Activated T-cell treated with anti-CD3 and anti-CD28 coated beads, Interleukin-2, amount 50 U/mL, for 24 hours (primary cell): ENCODE measurements around the gene SASH1.
A peak's percentile ranks its signal among the peaks of the same experiment; 100 is the strongest.

Experiments
- DNase-seq: peaks from one replicate; pipeline ENCODE4 v3.0.0-alpha.2; 2020
- H3K27ac Mint-ChIP-seq: 2 replicates; pipeline ENCODE4 v1.8.0; 2020; ENCODE audit warnings: mild to moderate bottlenecking, mixed read lengths
- H3K27me3 Mint-ChIP-seq: 2 replicates; pipeline ENCODE4 v1.8.0; 2020; ENCODE audit warnings: mixed read lengths
- H3K36me3 Mint-ChIP-seq: 2 replicates; pipeline ENCODE4 v1.8.0; 2020; ENCODE audit warnings: low read depth, mixed read lengths
- H3K4me1 Mint-ChIP-seq: 2 replicates; pipeline ENCODE4 v1.8.0; 2020; ENCODE audit warnings: low read depth, mixed read lengths
- H3K4me3 Mint-ChIP-seq: 2 replicates; pipeline ENCODE4 v1.8.0; 2020; ENCODE audit warnings: mild to moderate bottlenecking, moderate library complexity, mixed read lengths
- H3K9me3 Mint-ChIP-seq: 2 replicates; pipeline ENCODE4 v1.8.0; 2020; ENCODE audit warnings: mixed read lengths

The SASH1 gene

DNA sequence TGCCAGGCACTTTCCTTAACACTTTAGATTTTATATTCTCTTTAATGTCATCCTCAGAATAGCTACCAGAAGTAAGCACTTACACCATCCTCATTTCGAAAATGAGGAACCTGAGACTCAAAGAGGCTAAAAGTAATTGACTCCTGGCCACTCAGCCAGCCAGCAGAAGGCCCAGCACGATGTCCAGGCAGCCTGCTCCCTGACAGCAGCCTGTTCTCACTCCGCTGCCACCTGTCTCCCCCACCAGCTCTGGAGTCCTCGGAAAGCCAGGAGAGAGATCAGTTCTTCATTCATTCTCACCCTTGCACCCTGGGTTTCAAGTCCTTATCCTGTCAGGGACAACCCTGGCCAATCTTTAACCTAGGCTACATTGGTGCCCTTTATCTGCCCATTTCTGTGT lies 174.0 kb downstream of the SASH1 start:
- Mint-ChIP-seq H3K36me3 (no peaks in the 10 kb centered on the region), H3K4me1 (peaks cover 7% of the 10 kb centered on the region), H3K27ac (no peak overlapping the region), H3K4me3 (no peak overlapping the region), H3K27me3 (peaks cover 26% of the 10 kb centered on the region), H3K9me3 (no peaks in the 10 kb centered on the region)
- DNase-seq = no peak

DNA sequence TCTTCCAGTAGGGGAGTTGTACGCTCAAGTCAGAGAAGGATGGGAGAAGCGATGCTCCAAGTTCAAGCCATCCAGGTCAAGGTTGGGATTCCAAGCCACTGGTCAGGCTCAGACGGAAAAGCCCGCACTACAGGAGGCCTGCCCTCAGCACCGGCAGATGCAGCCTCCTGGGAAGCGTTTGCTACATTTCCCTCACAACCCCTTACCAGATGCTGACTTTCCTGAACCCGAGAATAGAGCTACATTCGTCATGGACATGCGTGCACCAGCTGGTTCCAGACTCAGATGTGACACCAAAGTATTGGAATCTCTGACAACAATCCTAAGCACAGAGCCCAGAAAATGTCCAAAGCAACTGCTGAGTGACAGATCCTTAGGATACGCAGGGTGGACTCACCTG lies 174.8 kb downstream of the SASH1 start:
- Mint-ChIP-seq H3K27ac (no peak overlapping the region), H3K9me3 (no peaks in the 10 kb centered on the region), H3K36me3 (no peaks in the 10 kb centered on the region), H3K4me1 (peaks cover 12% of the 10 kb centered on the region), H3K27me3 (peaks cover 24% of the 10 kb centered on the region), H3K4me3 (no peak overlapping the region)
- DNase-seq = no peak

DNA sequence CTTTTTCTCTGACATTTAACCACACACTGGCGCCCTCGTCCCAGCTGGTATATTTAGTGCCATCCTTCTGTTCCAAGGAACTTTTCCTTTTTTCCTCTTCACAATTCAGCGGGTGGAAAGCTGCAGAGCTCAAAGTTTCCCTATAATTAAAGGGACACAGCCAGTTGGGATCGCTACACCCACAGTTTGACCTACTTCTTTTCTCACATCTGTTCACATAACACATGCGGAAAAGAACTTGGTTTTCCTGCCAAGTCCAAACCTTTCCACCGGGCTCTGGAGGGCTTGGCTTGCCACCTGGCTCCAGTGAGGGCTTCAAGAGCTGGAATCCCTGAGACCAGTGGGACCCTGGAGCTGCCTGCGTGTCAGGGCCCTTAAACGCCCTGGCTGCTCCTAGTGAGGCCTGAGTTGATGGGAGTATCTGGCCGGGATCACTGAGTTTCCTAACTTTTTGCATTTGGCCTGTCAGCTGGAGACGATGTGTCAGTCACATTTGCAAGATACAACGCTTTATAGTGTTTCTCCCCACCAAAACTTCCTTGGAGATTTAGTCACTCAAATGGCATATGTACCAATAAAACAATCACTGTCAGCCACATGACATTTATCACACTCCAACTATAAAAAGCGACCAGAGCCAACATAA lies 176.0 kb downstream of the SASH1 start:
- H3K36me3 Mint-ChIP-seq = no peaks in the 10 kb centered on the region
- H3K4me1 Mint-ChIP-seq = peaks cover 15% of the 10 kb centered on the region
- no peak overlapping the region for H3K27ac Mint-ChIP-seq
- no peak overlapping the region for H3K4me3 Mint-ChIP-seq
- H3K9me3 Mint-ChIP-seq = no peaks in the 10 kb centered on the region
- H3K27me3 Mint-ChIP-seq = peaks cover 16% of the 10 kb centered on the region
- DNase-seq = no peak

DNA sequence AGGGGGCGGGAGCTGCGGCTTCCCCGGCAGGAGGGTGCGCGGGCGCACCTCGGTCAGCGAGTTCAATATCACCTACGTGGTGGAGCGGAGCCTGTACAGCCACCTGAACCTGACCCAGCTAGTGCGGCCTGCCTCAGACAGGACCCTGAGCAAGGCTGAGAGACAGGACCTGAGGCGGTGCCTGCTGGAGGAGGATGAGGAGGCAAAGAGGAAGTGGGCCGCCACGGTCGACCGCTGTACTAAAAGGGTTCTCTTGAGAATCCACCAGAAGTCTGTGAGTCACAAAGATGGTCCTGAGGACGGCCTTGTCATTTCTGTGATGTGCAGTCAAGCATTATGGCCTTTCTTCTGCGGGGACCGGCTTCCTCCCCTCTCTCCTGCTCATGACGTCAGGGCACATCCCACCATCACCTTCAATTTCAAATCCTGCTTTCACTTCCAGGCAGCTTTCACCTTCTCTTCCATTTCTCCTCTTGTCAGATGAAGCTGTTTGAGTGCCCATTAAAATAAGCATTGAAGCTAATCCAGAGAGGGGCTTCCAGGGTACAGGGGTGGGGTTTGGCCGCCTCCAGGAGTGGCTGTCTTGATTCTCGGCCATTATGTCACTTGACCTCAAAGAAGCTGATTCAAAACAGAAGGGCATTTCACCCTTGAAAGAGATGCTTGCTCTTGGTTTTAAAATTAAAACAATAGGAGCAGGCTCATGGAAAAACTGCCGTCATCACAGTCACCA lies 177.6 kb downstream of the SASH1 start:
- H3K27ac Mint-ChIP-seq = no peak overlapping the region
- peaks cover 24% of the 10 kb centered on the region for H3K4me1 Mint-ChIP-seq
- no peaks in the 10 kb centered on the region for H3K9me3 Mint-ChIP-seq
- no peak overlapping the region for H3K4me3 Mint-ChIP-seq
- no peak for DNase-seq
- H3K27me3 Mint-ChIP-seq = peaks cover 9% of the 10 kb centered on the region
- H3K36me3 Mint-ChIP-seq = no peaks in the 10 kb centered on the region

DNA sequence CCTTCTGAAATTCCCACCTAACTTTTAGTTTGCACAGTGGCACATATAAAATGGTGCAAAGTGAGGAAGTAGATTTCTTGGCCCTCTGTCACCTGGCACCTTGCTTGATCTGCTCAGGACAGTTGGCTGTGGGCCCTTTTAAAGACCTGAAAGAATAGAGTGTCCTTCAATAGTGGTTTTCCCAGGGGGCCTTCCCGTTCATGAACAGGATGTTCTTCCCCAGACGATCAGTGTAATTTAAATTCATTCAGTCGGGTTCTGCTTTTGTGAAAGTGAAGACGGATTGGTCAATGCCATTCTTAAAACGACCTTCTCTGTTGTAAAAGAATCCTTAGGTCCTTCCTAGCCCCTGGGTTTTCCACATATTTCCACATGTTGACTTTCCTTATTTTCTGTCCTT lies 178.5 kb downstream of the SASH1 start:
- no peaks in the 10 kb centered on the region for H3K9me3 Mint-ChIP-seq
- H3K4me3 Mint-ChIP-seq = no peak overlapping the region
- H3K36me3 Mint-ChIP-seq = no peaks in the 10 kb centered on the region
- DNase-seq = no peak
- H3K27ac Mint-ChIP-seq = peak overlapping the region; percentile 62
- peaks cover 9% of the 10 kb centered on the region for H3K27me3 Mint-ChIP-seq
- peaks cover 28% of the 10 kb centered on the region for H3K4me1 Mint-ChIP-seq

DNA sequence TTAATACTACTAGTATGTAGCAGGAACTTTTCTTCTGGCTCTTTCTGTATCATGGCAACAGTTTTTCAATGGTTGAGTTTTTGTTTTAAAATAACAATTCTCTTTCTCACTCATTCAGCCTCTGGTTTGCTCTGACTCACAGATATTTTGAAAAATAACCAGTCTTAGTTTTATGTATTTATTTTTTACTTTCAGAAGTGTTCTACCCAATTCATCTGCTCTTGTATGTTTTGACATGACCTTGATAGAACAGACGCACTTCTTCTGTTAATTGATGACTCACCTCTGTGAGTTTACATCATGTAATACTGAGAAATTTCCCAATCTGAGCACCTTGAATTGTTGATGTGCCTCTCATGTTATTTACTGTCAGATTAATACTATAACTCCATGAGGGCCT lies 178.9 kb downstream of the SASH1 start:
- Mint-ChIP-seq H3K4me3 (no peak overlapping the region), H3K36me3 (no peaks in the 10 kb centered on the region), H3K9me3 (no peaks in the 10 kb centered on the region), H3K4me1 (peaks cover 28% of the 10 kb centered on the region), H3K27ac (peak overlapping the region; percentile 62), H3K27me3 (peaks cover 9% of the 10 kb centered on the region)
- DNase-seq = no peak

DNA sequence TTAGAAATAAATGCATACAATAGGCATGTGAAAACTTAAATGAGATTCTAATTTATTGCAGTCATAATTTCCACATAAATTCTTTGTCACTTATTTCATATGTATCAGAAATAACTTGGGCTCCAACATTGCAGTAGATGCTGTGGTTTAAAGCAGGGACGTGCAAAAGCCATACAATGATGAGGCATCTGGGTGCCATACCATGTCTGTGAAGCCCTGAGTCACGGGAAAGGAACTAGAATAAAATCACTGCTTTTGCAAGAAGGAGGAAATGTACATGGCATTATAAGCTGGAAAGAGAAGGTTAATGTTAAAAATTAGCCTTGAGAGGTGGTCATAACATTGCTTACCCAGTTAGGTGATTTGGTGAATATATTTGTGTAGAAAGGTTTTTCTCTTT lies 180.4 kb downstream of the SASH1 start:
- H3K27me3 Mint-ChIP-seq = peaks cover 3% of the 10 kb centered on the region
- no peaks in the 10 kb centered on the region for H3K9me3 Mint-ChIP-seq
- no peak overlapping the region for H3K27ac Mint-ChIP-seq
- DNase-seq = no peak
- H3K36me3 Mint-ChIP-seq = no peaks in the 10 kb centered on the region
- H3K4me1 Mint-ChIP-seq = peaks cover 28% of the 10 kb centered on the region
- H3K4me3 Mint-ChIP-seq = no peak overlapping the region

DNA sequence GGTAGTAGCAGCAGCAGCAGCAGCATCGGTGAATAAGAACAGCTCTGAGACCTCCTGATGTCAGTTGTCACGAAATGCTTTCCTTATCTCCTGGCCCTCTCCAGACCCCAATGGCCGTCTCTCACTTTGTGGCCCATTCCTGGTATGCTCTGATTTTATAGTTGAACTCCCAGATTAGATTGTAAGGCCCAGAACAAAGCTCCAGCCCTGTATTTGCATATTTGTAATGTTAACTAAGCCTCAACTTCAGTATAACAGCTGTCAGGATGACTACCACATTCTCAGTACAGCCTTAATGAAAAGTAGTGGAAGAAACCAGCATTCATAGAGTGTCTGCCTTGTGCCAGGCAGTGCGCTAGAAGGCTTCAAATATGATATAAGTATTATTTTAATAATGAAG lies 180.9 kb downstream of the SASH1 start:
- DNase-seq = no peak

DNA sequence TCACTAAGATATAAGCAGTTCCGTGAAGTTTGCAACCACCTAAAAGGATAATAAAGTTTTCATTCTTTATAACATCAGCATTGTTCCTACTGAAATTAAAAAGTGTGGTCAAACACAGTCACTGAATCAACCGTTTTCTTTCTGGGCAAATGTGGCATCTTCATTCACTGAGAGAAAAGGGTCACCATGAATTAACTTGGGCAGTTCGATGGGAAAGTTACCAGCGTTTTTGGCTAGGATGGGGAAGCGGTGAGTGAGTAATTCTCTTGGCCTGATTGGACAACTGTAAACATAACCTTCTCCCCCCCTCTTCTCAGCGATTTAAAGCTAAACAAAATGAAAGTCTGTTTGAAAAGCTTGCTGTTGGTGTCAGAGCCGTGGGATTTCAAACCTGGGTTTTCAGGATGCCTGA lies 181.8 kb downstream of the SASH1 start:
- H3K27ac Mint-ChIP-seq = peak overlapping the region; percentile 87
- H3K4me3 Mint-ChIP-seq = peak overlapping the region; percentile 28
- H3K4me1 Mint-ChIP-seq = peaks cover 28% of the 10 kb centered on the region
- H3K27me3 Mint-ChIP-seq = peaks cover 3% of the 10 kb centered on the region
- no peak for DNase-seq
- H3K9me3 Mint-ChIP-seq = no peaks in the 10 kb centered on the region
- H3K36me3 Mint-ChIP-seq = no peaks in the 10 kb centered on the region

More for the DNA sequence above, 180.9 kb downstream of the SASH1 start:
- Mint-ChIP-seq H3K27me3 (peaks cover 3% of the 10 kb centered on the region), H3K9me3 (no peaks in the 10 kb centered on the region), H3K36me3 (no peaks in the 10 kb centered on the region), H3K4me1 (peaks cover 28% of the 10 kb centered on the region), H3K4me3 (no peak overlapping the region), H3K27ac (no peak overlapping the region)

DNA sequence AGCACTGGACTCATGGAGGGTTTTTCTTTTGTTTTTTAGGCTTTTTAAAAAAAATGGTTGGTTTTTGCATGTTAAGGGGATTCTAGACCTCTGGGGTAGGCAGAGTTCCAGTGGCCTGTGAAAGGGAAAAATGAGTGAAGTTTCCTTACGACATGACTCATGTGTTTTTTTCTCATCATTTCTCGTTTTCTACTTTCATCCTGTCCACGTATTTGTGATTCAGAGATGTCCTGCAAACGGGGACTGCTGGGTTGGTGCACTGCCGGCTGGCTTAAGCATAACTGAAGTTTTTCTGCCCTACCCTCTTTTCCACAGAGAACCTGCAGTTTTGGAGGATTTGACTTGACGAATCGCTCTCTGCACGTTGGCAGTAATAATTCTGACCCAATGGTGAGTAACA lies 182.3 kb downstream of the SASH1 start:
- H3K4me3 Mint-ChIP-seq = peak overlapping the region; percentile 28
- no peaks in the 10 kb centered on the region for H3K9me3 Mint-ChIP-seq
- H3K36me3 Mint-ChIP-seq = no peaks in the 10 kb centered on the region
- H3K27me3 Mint-ChIP-seq = peaks cover 3% of the 10 kb centered on the region
- DNase-seq = no peak
- peaks cover 28% of the 10 kb centered on the region for H3K4me1 Mint-ChIP-seq
- H3K27ac Mint-ChIP-seq = peak overlapping the region; percentile 87

DNA sequence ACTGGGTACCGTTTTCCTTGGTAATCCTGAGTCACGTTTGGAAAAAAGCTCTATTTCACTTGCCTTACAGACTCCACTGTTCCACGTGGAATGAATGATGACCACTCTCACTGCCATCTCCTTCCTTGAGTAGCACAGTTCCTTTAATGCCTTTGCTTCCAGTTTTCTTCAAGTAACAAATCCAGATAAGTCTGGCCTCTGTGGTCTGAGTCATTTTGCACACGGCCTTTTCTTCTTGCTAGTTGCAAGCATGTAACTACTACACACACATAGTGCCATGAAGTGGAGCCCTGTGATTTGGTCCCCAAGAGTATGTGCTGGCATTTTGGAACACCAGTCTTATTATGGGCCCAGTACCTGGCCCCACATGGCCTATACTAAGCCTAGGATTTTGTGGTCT lies 182.8 kb downstream of the SASH1 start:
- Mint-ChIP-seq H3K27ac (peak overlapping the region; percentile 87), H3K4me3 (no peak overlapping the region), H3K9me3 (no peaks in the 10 kb centered on the region), H3K4me1 (peaks cover 30% of the 10 kb centered on the region), H3K36me3 (no peaks in the 10 kb centered on the region), H3K27me3 (peaks cover 3% of the 10 kb centered on the region)
- DNase-seq = no peak

DNA sequence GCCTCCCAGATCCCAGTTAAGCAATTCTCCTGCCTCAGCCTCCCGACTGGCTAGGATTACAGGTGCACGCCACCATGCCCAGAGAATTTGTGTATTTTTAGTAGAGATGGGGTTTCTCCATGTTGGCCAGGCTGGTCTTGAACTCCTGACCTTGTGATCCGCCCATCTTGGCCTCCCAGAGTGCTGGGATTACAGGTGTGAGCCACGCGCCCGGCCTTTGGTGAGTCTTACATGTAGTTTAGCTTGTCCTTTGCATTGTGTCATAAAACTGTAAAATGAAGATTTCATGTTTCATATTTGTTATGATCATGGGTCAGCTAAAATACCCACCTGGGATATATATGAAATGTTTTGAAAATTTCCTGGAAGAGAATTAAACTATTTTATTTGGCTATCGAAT lies 183.5 kb downstream of the SASH1 start:
- no peak for DNase-seq
- peaks cover 30% of the 10 kb centered on the region for H3K4me1 Mint-ChIP-seq
- H3K27ac Mint-ChIP-seq = no peak overlapping the region
- no peak overlapping the region for H3K4me3 Mint-ChIP-seq
- no peaks in the 10 kb centered on the region for H3K9me3 Mint-ChIP-seq
- no peaks in the 10 kb centered on the region for H3K36me3 Mint-ChIP-seq
- H3K27me3 Mint-ChIP-seq = peaks cover 3% of the 10 kb centered on the region

DNA sequence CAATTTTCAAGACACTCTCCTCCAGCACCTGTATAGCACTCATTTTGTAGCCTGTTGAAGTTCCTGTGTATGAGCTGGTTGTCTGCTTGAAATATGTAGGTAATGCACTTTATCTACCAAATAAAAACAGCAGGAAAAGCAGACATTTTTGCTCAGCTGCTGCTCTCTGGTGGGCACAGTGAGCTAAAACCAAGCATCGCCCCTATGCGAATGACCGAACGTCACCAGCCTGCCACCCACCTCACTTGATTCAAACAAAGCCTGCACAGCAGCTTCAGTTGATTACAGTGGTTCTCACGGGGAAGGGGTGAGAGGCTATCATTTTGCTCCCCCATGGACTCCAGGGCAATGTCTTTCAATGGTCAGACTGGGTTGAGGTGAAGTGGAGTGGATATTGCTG lies 185.7 kb downstream of the SASH1 start:
- DNase-seq = no peak
- H3K36me3 Mint-ChIP-seq = no peaks in the 10 kb centered on the region

DNA sequence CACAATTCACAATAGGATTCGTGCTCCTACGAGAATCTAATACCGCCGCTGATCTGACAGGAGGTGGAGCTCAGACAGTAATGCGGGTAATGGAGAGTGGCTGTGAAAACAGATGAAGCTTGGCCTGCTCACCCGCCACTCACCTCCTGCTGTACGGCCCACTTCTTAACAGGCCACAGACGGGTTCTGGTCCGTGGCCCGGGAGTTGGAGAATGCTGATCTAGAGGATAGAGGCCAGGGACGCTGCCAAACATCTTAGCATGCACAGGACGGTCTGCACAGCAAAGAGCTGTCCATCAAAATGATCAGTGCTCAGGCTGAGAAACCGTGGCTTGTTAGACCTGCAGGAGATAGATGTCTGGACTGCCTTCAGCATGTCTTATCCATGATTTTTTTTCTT lies 186.4 kb downstream of the SASH1 start:
- Mint-ChIP-seq H3K36me3 (no peaks in the 10 kb centered on the region), H3K4me3 (no peak overlapping the region), H3K9me3 (no peaks in the 10 kb centered on the region), H3K4me1 (peaks cover 17% of the 10 kb centered on the region), H3K27ac (no peak overlapping the region), H3K27me3 (peaks cover 7% of the 10 kb centered on the region)
- no peak for DNase-seq

More for the DNA sequence above, 185.7 kb downstream of the SASH1 start:
- Mint-ChIP-seq H3K27ac (no peak overlapping the region), H3K4me3 (no peak overlapping the region), H3K4me1 (peaks cover 20% of the 10 kb centered on the region), H3K27me3 (peaks cover 3% of the 10 kb centered on the region), H3K9me3 (no peaks in the 10 kb centered on the region)

DNA sequence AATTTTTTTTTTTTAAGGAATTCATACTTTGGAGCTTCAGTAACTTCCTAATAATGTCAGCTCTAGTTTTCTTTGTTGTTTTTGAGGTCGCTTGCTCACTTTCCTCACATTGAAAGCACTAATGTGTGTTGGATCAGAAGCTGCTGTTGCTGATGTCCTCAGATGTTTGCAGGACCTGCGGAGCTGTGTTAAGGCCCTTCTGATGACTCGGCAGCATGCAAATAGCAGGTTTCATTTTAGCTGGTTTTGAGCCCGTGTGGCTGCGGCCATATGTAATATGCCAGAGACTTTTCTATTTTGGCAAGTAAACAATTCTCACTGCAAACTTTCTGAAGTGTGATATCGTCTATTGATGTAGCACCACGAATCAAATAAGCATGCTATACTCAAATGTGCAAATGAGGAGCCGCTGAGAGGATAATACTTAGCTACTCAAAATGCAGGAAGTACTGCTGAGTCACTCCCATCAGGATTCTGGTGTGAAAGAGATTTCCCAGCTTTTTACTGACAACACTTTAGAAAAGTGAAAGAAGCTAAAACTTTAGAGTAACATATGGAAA lies 187.8 kb downstream of the SASH1 start:
- no peak overlapping the region for H3K4me3 Mint-ChIP-seq
- peaks cover 9% of the 10 kb centered on the region for H3K27me3 Mint-ChIP-seq
- no peak for DNase-seq
- H3K9me3 Mint-ChIP-seq = no peaks in the 10 kb centered on the region
- peaks cover 7% of the 10 kb centered on the region for H3K4me1 Mint-ChIP-seq
- no peak overlapping the region for H3K27ac Mint-ChIP-seq
- no peaks in the 10 kb centered on the region for H3K36me3 Mint-ChIP-seq
